Parathyroid adenoma (tissue), 2 donors: ENCODE measurements around the gene SLC6A19.

Source experiments
- H2AFZ ChIP-seq: fragments of 300-600 bp; sonication (generic); one replicate; pipeline ENCODE4 v1.7.0; 2017; ENCODE audit warnings: antibody characterized with exemption, mild to moderate bottlenecking
- H3K27ac ChIP-seq: fragments of 300-600 bp; sonication (generic); one replicate; pipeline ENCODE4 v1.7.0; 2017
- H3K27me3 ChIP-seq: fragments of 300-600 bp; sonication (generic); one replicate; pipeline ENCODE4 v1.7.0; 2017; ENCODE audit warnings: low read length; ENCODE audit not compliant: control insufficient read depth, insufficient read depth
- H3K36me3 ChIP-seq: fragments of 300-600 bp; sonication (generic); one replicate; pipeline ENCODE4 v1.7.0; 2017; ENCODE audit warnings: low read length; ENCODE audit not compliant: control insufficient read depth, insufficient read depth
- H3K4me1 ChIP-seq: fragments of 300-600 bp; sonication (generic); one replicate; pipeline ENCODE4 v1.7.0; 2017; ENCODE audit warnings: control low read depth
- H3K4me2 ChIP-seq: fragments of 300-600 bp; sonication (generic); one replicate; pipeline ENCODE4 v1.7.0; 2017; ENCODE audit warnings: low read length
- H3K4me3 ChIP-seq: fragments of 300-600 bp; sonication (generic); one replicate; pipeline ENCODE4 v1.7.0; 2017; ENCODE audit warnings: low read depth, low read length
- H3K79me2 ChIP-seq: fragments of 300-600 bp; sonication (generic); one replicate; pipeline ENCODE4 v1.7.0; 2017; ENCODE audit warnings: control low read depth
- H3K9ac ChIP-seq: fragments of 300-600 bp; sonication (generic); one replicate; pipeline ENCODE4 v1.7.0; 2017; ENCODE audit warnings: mild to moderate bottlenecking
- H3K9me3 ChIP-seq: fragments of 300-600 bp; sonication (generic); one replicate; pipeline ENCODE4 v1.7.0; 2017; ENCODE audit warnings: low read length; ENCODE audit not compliant: control insufficient read depth
- TF ChIP-seq, protein P1 (sequence below): fragments of 300-600 bp; sonication (generic); IDR thresholded peaks from one replicate; pipeline ENCODE4 v1.7.0; 2017; ENCODE audit warnings: antibody characterized with exemption, mild to moderate bottlenecking
- donor health status: primary hyperparathyroidism.

Gene SLC6A19

DNA sequence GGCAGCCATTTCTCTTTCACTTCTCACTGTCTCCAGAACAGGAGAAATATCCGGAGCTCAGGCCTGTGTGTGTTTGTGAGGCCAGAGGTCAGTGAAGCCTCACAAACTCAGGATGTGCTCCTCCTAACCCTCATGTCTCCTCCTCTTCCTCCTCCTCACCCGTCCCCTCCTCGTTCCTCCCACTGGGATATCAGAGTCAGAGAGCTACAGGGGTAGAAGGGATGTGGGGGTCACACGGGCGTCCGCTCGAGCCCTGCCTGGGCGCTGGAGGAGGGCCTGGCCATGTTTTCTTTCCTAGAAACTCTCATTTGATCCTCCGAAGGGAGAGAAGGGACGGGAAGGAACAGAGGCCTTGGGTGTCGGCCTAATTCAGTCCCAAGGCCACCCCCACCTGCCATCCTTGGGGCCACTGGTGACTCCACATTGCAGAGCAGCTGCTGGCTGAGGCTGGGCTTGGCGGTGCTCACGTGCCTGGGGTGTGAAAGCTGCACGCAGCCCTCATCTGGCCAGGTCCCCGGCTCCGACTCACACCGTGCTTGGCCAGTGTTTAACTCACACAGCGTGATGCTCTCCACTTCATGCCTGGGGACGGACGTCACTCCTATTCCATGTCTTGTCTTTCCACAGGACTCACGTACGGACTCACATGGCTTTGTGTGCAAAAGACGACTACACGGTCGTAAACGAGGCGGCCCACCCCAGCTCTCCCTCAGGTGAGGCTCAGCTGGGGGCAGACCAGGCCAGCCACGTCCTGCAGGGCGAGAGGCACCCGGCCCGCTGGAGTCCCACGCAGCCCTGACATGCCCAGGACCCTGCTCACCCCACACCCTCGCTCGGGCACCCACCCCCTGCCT lies 22.6 kb upstream of the SLC6A19 start:
- H3K27ac ChIP-seq: no peak overlapping the region
- H3K4me2 ChIP-seq: no peak overlapping the region
- H3K36me3 ChIP-seq: no peaks in the 10 kb centered on the region
- no peaks in the 10 kb centered on the region for H3K79me2 ChIP-seq
- no peak overlapping the region for H3K9ac ChIP-seq
- H2AFZ ChIP-seq: no peak overlapping the region
- TF ChIP-seq, protein P1, sequence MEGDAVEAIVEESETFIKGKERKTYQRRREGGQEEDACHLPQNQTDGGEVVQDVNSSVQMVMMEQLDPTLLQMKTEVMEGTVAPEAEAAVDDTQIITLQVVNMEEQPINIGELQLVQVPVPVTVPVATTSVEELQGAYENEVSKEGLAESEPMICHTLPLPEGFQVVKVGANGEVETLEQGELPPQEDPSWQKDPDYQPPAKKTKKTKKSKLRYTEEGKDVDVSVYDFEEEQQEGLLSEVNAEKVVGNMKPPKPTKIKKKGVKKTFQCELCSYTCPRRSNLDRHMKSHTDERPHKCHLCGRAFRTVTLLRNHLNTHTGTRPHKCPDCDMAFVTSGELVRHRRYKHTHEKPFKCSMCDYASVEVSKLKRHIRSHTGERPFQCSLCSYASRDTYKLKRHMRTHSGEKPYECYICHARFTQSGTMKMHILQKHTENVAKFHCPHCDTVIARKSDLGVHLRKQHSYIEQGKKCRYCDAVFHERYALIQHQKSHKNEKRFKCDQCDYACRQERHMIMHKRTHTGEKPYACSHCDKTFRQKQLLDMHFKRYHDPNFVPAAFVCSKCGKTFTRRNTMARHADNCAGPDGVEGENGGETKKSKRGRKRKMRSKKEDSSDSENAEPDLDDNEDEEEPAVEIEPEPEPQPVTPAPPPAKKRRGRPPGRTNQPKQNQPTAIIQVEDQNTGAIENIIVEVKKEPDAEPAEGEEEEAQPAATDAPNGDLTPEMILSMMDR: no peak
- H3K4me3 ChIP-seq: no peak overlapping the region
- H3K4me1 ChIP-seq: peaks cover 10% of the 10 kb centered on the region
- no peaks in the 10 kb centered on the region for H3K9me3 ChIP-seq
- no peaks in the 10 kb centered on the region for H3K27me3 ChIP-seq

DNA sequence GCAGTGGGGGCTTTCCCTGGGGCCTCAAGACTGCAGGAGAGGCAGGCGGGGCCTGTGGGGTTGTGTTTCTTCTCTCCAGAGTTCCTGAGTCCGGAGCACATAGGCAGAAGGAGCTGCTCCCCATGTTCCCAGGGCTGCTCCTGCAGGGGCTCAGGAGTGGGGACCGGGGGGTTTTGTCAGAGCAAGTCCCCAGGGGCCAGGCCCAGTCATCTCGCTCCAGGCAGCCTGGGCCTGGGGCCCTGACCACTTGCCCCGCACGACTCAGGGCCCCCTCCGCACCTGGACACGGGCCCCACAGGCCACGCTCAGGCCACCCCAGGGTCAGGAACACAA lies 22.0 kb upstream of the SLC6A19 start:
- H2AFZ ChIP-seq: no peak overlapping the region
- TF ChIP-seq, protein P1: no peak
- H3K9ac ChIP-seq: no peak overlapping the region
- no peaks in the 10 kb centered on the region for H3K9me3 ChIP-seq
- no peaks in the 10 kb centered on the region for H3K36me3 ChIP-seq
- no peak overlapping the region for H3K27ac ChIP-seq
- no peak overlapping the region for H3K4me2 ChIP-seq
- H3K4me1 ChIP-seq: peaks cover 12% of the 10 kb centered on the region
- no peak overlapping the region for H3K4me3 ChIP-seq
- no peaks in the 10 kb centered on the region for H3K27me3 ChIP-seq
- no peaks in the 10 kb centered on the region for H3K79me2 ChIP-seq

DNA sequence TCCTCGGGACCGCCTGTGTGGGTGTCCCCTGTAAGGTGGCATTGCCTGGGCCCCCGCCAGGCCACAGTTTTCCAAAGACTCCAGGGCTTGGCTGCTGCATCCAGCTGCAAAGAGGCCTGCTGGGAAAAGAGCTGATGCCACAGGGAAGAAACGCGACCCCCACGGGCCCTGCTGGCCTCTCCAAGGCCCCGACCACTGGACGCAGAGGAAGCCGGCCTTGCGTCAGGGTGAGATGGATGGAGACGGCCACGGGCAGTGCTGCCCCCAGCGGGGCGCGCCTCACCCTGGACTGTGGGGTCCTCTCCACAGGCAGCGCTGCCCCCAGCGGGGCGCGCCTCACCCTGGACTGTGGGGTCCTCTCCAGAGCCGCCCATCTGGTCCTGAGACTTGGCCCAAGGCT lies 21.3 kb upstream of the SLC6A19 start:
- no peak overlapping the region for H3K9ac ChIP-seq
- no peaks in the 10 kb centered on the region for H3K36me3 ChIP-seq
- H3K27me3 ChIP-seq: no peaks in the 10 kb centered on the region
- TF ChIP-seq, protein P1: no peak
- no peaks in the 10 kb centered on the region for H3K79me2 ChIP-seq
- H3K4me1 ChIP-seq: peaks cover 12% of the 10 kb centered on the region
- H3K27ac ChIP-seq: no peak overlapping the region
- no peak overlapping the region for H3K4me3 ChIP-seq
- no peaks in the 10 kb centered on the region for H3K9me3 ChIP-seq
- H2AFZ ChIP-seq: no peak overlapping the region
- no peak overlapping the region for H3K4me2 ChIP-seq

DNA sequence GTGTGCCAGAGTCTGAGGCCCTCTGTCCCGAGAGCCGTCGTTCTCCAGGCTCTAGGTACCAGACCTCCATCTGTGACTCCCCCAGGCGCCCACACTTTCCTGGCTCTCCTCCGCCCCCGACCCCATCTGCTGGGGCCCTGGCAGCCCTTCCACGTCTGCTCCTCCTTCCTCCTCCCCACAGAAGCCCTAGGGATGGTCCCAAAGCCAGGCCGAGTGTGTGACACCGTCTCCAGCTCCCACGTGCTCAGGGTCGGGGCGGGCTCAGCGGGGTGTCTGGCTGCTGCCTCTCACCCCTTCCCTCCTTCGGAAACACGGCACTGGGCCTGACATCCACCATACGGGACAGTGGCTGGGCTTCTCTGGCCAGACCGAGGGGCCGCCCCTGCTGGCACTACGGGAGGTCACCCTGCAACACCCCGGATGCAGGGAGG lies 20.5 kb upstream of the SLC6A19 start:
- no peaks in the 10 kb centered on the region for H3K36me3 ChIP-seq
- no peaks in the 10 kb centered on the region for H3K79me2 ChIP-seq
- no peaks in the 10 kb centered on the region for H3K9me3 ChIP-seq
- H3K27me3 ChIP-seq: no peaks in the 10 kb centered on the region
- no peak overlapping the region for H3K4me3 ChIP-seq
- no peak overlapping the region for H3K9ac ChIP-seq
- peaks cover 20% of the 10 kb centered on the region for H3K4me1 ChIP-seq
- no peak overlapping the region for H3K27ac ChIP-seq
- TF ChIP-seq, protein P1: no peak
- no peak overlapping the region for H2AFZ ChIP-seq
- no peak overlapping the region for H3K4me2 ChIP-seq
